Measurements from ENCODE around the gene ZBTB40.

The ZBTB40 gene

DNA sequence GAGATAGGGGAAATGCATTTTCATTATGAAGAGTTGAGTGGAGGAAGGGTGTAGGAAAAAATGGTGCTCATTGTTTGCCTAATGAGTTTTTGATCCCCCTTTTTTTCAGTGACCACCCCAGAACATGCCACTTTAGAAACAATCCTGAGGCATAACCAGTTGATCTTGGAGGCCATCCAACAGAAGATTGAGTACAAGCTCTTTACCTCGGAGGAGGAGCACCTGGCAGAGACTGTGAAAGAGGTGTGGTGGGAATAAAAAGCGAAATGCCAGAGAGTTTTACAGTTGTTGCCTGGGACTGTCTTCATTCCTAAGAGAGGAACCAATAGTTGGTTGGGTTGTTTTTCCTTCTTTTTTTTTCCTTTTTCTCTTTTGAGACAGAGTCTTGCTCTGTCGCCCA lies 57.3 kb downstream of the ZBTB40 start:
- DNase-seq, result no peak

GRCh38 chr1:22509815-22510214 lies 58.2 kb downstream of the ZBTB40 start:
- DNase-seq, result no peak

DNA sequence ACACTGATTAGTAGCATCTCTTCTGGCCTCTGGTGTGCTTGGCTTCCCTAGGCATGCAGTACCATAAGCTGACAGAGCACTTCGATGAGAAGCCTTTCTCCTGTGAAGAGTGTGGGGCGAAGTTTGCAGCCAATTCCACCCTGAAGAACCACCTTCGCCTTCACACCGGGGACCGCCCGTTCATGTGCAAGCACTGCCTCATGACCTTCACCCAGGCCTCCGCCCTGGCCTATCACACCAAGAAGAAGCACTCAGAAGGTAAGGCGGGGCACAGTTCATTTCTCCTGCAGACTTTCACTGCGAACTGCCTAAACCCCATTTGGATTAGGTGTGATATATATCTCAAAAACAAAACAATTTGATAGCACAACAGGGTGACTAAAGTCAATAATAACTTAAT lies 61.2 kb downstream of the ZBTB40 start:
- DNase-seq, result no peak

GRCh38 chr1:22516906-22517571 lies 65.4 kb downstream of the ZBTB40 start:
- DNase-seq, result no peak

DNA sequence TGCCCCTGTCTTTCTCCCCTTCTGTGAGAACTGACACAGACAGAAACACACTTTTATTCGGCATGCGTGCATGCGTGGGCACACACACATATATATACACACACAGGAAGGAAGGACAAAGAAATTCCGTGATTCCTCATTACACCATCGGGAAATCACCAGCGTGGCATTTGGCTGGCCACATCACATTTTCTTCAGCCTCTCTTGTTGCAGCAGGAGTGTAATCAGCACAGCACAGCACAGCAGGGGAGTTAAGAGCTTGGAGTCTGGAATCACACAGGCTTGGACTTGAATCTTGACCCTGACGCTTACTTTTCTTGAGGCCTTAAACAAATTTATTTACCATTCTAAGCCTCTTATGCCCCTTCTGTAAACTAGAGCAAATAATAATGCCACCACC lies 66.3 kb downstream of the ZBTB40 start:
- peak; percentile 79 for DNase-seq

- peak; percentile 79 for DNase-seq
These were observed 66.7 kb downstream of the ZBTB40 start for GRCh38 chr1:22518379-22518778.

DNA sequence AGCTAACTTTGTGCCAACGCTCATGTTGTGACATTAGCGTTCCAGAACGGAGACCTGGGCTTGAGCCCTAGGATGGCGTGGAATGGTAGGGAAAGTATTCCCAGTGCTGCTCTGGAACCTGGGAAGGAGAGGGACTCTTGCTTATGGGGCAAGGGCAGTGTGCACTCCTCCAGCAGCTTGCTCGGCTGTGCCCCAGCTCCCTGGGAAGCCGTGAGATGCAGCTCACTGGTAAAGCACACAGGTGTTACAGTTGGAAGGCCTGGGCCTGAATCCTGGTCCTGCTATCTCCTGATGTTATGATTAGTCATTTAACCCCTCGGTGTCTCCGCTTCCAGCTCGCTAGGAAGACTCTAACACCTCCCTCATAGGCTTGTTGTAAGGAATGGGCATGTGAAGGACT lies 69.2 kb downstream of the ZBTB40 start:
- DNase-seq, result no peak

GRCh38 chr1:22521692-22522091 lies 70.0 kb downstream of the ZBTB40 start:
- DNase-seq, result no peak

DNA sequence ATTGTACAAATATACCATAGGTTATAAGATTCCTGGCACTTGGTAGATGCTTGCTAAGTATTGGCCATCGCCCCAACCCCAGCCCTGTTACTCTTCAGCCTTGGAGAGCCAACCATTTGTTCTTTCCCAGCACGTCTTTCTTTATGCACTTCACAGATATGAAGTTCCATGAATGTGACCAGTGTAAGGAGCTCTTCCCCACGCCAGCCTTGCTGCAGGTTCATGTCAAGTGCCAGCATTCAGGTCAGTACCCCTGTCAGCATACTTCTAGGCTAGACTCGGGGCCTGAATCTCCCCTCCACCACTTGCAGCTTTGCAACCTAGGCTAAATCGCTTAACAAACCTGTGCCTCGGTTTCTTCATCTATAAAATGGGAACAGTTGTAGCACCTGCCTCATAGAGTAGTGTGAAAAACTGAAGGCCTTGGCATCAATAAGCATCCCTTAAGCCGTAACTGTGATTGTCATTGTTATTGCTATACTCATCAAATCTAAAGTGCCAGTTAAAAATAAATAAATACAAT lies 70.6 kb downstream of the ZBTB40 start:
- DNase-seq, result no peak

- DNase-seq, result no peak
These were observed 72.8 kb downstream of the ZBTB40 start for GRCh38 chr1:22524481-22524880.

GRCh38 chr1:22525211-22525610 lies 73.6 kb downstream of the ZBTB40 start:
- no peak for DNase-seq

DNA sequence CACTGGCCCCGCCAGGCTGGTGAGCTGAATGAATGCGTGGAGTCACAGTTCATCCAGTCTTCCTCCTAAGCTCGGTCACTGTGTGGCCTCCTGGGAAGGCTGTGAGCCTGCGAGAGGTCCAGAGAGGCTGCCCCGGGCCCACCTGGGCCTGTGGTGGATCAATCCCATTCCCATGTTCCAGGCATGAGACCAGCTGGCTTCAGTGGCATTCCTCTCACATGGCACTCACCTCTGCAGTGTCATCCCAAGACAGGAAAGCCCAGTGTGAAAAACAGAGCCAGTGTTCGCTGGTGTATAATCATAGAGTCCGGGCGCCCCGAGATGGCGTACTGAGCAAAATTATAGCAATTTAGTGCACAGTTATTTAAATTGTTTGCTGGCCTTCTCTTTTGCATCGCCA lies 74.0 kb downstream of the ZBTB40 start:
- peak; percentile 87 for DNase-seq

DNA sequence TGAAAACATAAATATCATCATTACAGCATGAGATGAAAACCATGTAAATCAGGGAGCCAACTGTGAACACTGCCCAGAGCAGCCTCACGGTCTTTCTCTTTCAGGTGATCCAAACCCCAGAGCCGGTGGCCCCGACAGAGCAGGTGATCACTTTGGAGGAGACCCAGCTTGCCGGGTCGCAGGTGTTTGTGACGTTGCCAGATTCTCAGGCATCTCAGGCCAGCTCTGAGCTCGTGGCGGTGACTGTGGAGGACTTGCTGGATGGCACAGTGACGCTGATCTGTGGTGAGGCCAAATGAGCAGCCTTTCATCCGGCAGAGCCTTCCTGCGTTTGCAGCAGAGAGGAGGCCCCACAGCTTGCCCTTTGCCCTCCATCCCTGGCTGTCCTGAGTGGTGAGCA lies 74.4 kb downstream of the ZBTB40 start:
- no peak for DNase-seq

DNA sequence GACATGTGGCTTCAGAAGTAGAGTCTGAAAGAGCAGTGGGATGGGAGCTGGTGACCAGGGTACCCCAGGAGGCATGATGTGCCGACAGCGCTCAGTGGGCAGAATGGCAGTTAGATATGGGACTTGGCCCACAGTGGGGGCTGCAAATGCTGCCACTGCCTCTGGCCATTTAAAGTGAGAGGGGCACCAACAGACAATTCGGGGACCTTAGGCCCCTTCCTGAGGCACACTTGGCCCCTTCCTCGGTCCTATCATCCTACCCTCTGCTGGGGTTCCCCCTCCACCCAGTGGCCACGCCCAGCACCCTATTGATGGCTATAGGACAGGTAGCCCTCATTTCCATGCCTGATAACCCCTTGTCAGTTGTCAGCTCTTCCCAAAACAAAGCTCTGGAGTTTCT lies 75.0 kb downstream of the ZBTB40 start:
- DNase-seq, result no peak

- DNase-seq, result peak; percentile 64
These were observed 75.5 kb downstream of the ZBTB40 start for GRCh38 chr1:22527122-22527521.

DNA sequence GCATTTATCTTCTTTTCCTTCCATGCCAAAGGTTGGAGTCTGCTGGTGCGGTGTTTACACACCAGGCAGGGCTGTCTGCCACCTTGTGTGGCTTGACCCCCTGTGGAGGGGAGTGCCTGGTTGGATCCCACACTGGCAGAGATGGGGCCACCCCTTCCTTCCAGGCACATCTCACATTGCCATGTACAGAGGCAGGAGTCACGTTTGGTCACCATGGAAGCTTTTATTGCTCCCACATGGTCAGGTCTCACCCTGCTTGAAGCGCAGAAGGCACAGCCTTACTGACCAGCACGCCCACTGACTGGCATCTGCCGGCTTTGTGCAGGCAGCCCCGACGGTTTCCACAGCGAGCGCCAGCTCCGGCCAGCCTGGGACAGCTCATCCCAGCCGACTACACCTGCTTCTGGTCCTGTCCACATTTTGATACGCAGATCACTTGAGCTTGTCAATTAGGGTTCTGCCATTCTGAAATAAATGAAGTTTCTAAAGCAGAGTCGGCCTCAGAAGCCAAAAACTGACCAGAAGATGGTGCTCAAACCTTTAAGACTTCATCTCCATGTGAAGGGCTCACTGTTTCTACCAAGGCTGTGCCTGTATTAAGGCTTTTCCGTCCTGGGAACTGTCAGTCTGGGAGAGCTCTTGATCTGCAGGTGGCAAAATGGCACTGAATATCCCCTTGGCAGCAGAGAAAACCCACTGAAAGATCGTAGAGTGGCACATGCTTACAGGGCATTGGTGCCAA lies 76.1 kb downstream of the ZBTB40 start:
- peak; percentile 62 for DNase-seq

GRCh38 chr1:22528451-22528850 lies 76.8 kb downstream of the ZBTB40 start:
- DNase-seq, result no peak

GRCh38 chr1:22529901-22530621 lies 78.4 kb downstream of the ZBTB40 start:
- DNase-seq, result no peak

DNA sequence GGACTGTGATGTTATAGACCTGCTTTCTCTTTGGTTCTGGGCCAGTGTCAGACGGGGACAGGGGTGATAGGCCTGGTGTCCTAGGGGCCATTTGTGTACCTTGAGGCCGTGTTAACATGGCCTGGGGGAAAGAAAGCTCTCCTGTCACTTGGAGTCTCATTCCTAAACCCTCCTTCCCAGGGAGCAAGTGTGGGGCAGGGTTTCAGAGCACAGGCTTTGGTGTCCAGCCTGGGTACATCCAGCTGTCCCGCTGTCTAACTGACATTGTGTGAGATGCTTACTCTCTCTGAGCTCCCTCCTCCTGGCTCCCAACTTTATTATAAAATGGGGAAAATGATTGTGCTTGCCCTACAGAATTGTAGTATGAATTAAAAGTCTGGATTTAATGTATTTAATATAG lies 79.1 kb downstream of the ZBTB40 start:
- DNase-seq, result no peak

DNA sequence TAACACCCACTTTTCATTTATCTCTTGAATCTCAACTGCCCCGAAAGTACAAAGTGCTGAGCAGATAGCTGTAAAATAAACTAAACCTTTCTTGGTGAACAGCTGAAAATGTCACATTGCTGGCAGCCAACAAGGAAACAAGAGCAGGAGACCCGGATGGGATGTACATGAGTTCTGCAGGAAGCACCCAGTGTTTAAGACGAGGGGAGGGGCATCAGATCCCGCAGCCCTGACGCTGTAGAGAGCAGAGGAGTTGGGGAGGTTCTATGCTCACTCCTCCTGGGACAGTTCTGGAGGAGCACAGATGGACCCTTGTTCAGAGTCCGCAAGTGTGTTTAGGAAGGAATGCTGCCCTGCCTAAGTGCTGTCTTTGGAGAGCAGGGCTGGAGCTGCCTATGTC lies 79.6 kb downstream of the ZBTB40 start:
- no peak for DNase-seq

DNA sequence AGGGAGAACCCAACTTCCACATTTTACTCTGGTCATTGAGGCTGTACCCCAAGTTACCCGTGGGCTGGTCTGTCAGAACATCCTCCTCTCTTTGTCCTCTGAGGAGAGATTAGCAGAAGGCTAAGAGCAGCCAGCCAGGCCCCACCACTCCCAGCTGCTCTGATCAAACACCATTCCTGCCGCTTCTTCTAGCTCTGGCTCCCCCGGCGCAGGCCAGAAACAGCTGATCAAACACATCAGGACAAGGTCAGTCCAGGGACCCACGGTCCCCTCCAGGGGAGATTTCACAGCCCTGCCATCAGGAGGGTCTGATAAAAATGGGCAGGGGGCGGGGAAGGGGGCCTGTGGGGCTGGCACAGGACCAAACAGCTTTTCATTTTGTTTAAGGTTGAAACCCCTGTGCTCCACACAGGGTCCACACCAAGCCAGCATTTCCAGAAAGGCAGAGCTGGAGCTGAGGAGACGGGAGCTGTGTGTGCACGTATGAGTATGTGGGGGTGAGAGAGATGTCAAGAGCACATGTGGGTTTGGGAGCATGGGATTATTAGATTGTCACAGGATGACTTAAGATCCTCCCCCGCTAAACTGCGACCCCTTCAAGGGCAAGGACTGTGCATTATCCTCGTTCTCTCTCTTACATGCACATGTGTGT lies 81.7 kb downstream of the ZBTB40 start:
- no peak for DNase-seq

DNA sequence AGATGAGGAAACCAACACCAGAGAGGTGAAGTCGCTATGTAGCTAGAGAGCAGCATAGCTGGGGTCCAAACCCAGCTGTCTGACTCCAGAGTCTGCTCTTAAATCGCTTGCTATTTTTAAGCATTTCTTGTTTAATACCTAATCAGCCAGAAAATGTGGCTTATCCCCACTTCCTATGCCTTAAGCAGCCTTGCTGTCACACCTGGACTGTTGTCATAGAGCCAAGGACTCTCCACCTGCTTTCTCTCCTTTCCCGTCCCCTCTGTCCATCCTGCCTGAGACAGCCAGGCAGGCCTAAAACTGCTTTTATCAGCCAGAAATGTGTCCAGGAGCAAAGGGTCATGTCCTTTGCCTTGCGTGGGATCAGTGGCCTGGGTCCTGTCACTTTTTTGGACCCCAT lies 83.3 kb downstream of the ZBTB40 start:
- no peak for DNase-seq

- DNase-seq, result no peak
These were observed 83.7 kb downstream of the ZBTB40 start for GRCh38 chr1:22535399-22535798.

All from NCI-H2227 treated with DMSO at 0.1 percent for 48 hours (cell line).